ENCODE data around the gene TMEM95. TPM values are rescaled to one million over a fixed set of nuclear protein-coding genes. Genes with fewer than 3 reads are reported as not detected.

TMEM95 gene
- total RNA-seq, 2 donors from 2014 or later: not detected

DNA sequence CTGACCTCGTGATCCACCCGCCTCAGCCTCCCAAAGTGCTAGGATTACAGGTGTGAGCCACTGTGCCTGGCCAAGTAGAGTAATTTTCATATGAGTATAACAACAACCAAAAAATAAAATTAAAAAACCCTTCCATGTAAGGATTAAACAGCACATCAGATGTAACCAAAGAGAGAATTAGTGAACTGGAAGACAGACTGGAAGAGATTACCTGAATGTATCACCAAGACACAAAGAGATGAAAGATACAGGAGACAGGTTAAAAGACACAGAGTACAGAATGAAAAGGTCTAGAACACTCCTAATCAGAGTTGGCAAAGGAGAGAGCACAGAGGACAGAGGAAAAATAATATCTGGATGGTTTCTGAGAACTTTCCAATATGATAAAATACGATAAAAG is 24.2 kb downstream of the TMEM95 start:
- Histone ChIP-seq H3K27me3 (ENCODE audit: control insufficient read depth, insufficient read depth, low read length, poor library complexity, severe bottlenecking) (peaks cover 39% of the 10 kb centered on the region), H3K9me3 (ENCODE audit: control insufficient read depth, low read length) (peaks cover 9% of the 10 kb centered on the region), H3K36me3 (ENCODE audit: control insufficient read depth, insufficient read depth, low read length) (no peaks in the 10 kb centered on the region), H3K27ac (ENCODE audit: low read depth, low read length) (no peak overlapping the region), H3K4me3 (ENCODE audit: low read length) (no peak overlapping the region), H3K4me1 (ENCODE audit: control insufficient read depth, insufficient read depth, low read length) (peaks cover 4% of the 10 kb centered on the region), H3K9ac (ENCODE audit: extremely low read depth, low read length, poor library complexity, severe bottlenecking) (no peak overlapping the region)
- H3K27ac Mint-ChIP-seq: no peak overlapping the region
- TF ChIP-seq, protein P1, sequence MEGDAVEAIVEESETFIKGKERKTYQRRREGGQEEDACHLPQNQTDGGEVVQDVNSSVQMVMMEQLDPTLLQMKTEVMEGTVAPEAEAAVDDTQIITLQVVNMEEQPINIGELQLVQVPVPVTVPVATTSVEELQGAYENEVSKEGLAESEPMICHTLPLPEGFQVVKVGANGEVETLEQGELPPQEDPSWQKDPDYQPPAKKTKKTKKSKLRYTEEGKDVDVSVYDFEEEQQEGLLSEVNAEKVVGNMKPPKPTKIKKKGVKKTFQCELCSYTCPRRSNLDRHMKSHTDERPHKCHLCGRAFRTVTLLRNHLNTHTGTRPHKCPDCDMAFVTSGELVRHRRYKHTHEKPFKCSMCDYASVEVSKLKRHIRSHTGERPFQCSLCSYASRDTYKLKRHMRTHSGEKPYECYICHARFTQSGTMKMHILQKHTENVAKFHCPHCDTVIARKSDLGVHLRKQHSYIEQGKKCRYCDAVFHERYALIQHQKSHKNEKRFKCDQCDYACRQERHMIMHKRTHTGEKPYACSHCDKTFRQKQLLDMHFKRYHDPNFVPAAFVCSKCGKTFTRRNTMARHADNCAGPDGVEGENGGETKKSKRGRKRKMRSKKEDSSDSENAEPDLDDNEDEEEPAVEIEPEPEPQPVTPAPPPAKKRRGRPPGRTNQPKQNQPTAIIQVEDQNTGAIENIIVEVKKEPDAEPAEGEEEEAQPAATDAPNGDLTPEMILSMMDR (conservative IDR thresholded peaks at IDR 0.05): no peak
- H3K9me3 Mint-ChIP-seq: peaks cover 5% of the 10 kb centered on the region
- no peaks in the 10 kb centered on the region for H3K36me3 Mint-ChIP-seq (ENCODE audit: low read depth)
- 92% methylated on average over 2 of the region's 3 CpGs; no CpG with 5 or more reads in 1 of the 2 experiments for WGBS, 2 experiments (ENCODE audit: insufficient coverage in 1 of 2, insufficient read length in 1 of 2)
- no peak for DNase-seq
- H3K4me1 Mint-ChIP-seq: peaks cover 9% of the 10 kb centered on the region
- H3K4me3 Mint-ChIP-seq: no peak overlapping the region
- peaks cover 44% of the 10 kb centered on the region for H3K27me3 Mint-ChIP-seq (ENCODE audit: insufficient read depth)

DNA sequence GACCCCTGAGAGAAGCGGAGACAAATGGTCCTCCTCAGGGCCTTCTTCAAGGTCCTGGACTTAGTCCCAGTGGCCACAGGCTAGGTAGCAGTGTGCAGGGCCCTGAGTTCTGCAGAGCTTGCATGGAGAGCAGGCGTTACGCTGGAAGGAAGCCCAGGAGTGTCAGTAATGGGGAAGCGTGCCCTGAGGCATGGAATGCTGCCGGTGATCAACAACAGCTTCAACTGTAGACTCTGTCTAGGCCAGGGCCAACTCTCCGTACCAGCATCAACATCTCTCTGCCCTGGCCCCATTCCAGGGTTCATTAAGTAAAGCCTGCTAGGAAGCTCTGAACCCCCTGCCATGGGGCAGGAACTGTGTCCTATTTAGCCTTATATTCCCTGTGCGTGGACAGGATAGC is 25.4 kb downstream of the TMEM95 start:
- Mint-ChIP-seq H3K4me1 (peaks cover 9% of the 10 kb centered on the region), H3K27ac (no peak overlapping the region), H3K36me3 (ENCODE audit: low read depth) (peaks cover 2% of the 10 kb centered on the region), H3K9me3 (peaks cover 5% of the 10 kb centered on the region), H3K27me3 (ENCODE audit: insufficient read depth) (peaks cover 47% of the 10 kb centered on the region), H3K4me3 (peak overlapping the region; percentile 72)
- 86 to 100% methylated on average over 4 to 7 of the region's 7 CpGs for WGBS, 2 experiments (ENCODE audit: insufficient coverage in 1 of 2, insufficient read length in 1 of 2)
- Histone ChIP-seq H3K4me1 (ENCODE audit: control insufficient read depth, insufficient read depth, low read length) (peaks cover 4% of the 10 kb centered on the region), H3K27ac (ENCODE audit: low read depth, low read length) (no peak overlapping the region), H3K27me3 (ENCODE audit: control insufficient read depth, insufficient read depth, low read length, poor library complexity, severe bottlenecking) (peaks cover 39% of the 10 kb centered on the region), H3K9me3 (ENCODE audit: control insufficient read depth, low read length) (peaks cover 9% of the 10 kb centered on the region), H3K4me3 (ENCODE audit: low read length) (peak overlapping the region; percentile 84), H3K9ac (ENCODE audit: extremely low read depth, low read length, poor library complexity, severe bottlenecking) (no peak overlapping the region), H3K36me3 (ENCODE audit: control insufficient read depth, insufficient read depth, low read length) (no peaks in the 10 kb centered on the region)
- TF ChIP-seq, protein P1 (conservative IDR thresholded peaks at IDR 0.05): peak; percentile 26
- peak; percentile 75 for DNase-seq

DNA sequence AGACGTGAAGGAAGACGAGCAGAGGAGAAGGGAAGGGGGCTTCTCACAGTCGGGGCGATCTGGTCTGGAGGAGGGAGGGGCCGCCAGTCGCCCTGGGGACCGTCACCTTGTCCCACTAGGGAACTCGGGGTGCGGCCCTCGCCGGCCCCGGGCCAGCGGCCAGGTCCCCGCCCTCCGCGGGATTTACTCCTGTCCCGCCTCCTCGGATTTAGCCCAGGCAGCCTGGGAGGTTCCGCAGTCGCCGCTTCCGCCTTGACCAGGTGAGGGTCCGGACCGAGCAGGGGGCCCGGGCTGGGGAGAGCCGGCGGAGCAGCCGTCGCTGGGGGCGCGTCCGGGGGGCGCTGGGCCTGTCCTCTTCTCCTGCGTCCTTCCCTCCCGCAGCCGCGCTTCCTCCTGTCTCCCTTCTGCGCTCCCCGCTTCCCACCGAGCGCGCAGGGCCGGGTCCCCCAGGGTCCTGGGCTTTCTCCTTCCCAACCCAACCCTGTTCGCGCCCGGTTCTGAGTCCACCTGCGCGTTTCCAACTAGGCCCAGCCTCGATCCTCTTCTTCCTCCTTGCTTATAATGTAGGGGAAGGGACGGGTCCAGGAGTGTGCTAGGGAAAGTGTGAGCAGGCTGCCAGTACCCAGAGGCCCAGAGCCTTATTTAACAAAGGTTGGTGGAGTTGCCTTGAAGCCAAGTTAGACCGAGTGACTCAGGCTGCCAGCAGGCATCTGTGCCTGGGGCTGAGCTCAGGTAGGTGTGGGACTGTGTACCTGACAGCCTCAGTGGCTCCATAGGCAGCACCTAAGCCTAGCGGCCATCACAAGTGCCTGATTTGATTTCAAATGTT is 26.1 kb downstream of the TMEM95 start, which contains the start of gene TNK1:
TSS of gene TNK1 (plus strand) at position 235 of the 829 bp plus-strand sequence. CDS start 1,838 bp downstream, outside the sequence.
- peaks cover 47% of the 10 kb centered on the region for H3K27me3 Mint-ChIP-seq (ENCODE audit: insufficient read depth)
- peak within 1 kb of the TSS; percentile 72 for H3K4me3 Mint-ChIP-seq
- Histone ChIP-seq H3K9ac (ENCODE audit: extremely low read depth, low read length, poor library complexity, severe bottlenecking) (peak within 1 kb of the TSS; percentile 45), H3K4me1 (ENCODE audit: control insufficient read depth, insufficient read depth, low read length) (peaks cover 4% of the 10 kb centered on the region), H3K27me3 (ENCODE audit: control insufficient read depth, insufficient read depth, low read length, poor library complexity, severe bottlenecking) (peaks cover 39% of the 10 kb centered on the region), H3K4me3 (ENCODE audit: low read length) (peak within 1 kb of the TSS; percentile 84), H3K27ac (ENCODE audit: low read depth, low read length) (no peak within 1 kb of the TSS), H3K9me3 (ENCODE audit: control insufficient read depth, low read length) (peaks cover 9% of the 10 kb centered on the region), H3K36me3 (ENCODE audit: control insufficient read depth, insufficient read depth, low read length) (no peaks in the 10 kb centered on the region)
- H3K9me3 Mint-ChIP-seq: peaks cover 5% of the 10 kb centered on the region
- peak; percentile 87 for DNase-seq
- no peak within 1 kb of the TSS for H3K27ac Mint-ChIP-seq
- 7 to 9% methylated on average over 27 to 52 of the region's 52 CpGs for WGBS, 2 experiments (ENCODE audit: insufficient coverage in 1 of 2, insufficient read length in 1 of 2)
- TF ChIP-seq, protein P1 (conservative IDR thresholded peaks at IDR 0.05): peak; percentile 37
- peaks cover 6% of the 10 kb centered on the region for H3K36me3 Mint-ChIP-seq (ENCODE audit: low read depth)
- peaks cover 9% of the 10 kb centered on the region for H3K4me1 Mint-ChIP-seq
